ENCODE results near the gene SLC10A7. TPM values are rescaled to one million over a fixed set of nuclear protein-coding genes. Genes with fewer than 3 reads are reported as not detected.

SLC10A7 gene
- total RNA-seq, 3 donors from 2014 or later (not counting 1 experiment from before 2014, with no cell fraction given): 16.0 to 29.4 (median 26.3) TPM

DNA sequence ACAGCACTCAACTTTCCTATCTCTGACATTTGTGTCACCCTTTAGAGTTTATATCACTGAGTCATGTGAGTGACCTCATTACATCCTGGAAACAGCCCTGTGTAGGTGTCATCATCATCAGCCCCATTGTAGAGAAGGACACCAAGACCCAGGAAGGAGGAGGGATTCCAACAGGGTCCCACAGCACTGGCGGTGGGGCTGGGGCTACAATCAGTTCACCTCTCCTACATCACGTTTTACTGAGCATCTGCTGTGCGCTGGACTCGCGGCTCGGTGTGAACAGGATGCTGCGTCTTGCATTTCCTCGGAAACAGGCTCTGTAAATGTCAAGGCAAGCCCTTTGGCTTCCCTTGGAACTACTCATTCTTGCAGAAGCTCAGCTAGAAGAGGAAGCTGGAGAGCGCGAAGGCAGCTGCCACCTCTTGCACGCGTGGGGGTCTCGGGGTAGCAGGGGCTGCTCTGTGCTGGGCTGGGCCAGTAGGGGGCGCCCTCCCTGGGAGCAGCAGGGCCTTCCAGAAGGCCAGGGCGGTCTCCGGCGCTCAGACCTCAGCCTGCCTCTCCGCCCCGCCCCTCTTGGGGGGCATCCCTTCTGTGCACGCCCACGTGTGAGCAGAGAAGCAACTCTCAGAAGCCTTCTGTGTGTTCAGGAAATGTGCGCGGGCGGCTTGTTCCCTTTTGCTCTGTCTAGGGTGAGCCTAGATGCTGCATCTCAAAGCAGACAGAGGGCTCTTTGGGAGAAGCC lies 278.4 kb downstream of the SLC10A7 start:
- Mint-ChIP-seq H3K4me3 (no peak overlapping the region), H3K9me3 (no peaks in the 10 kb centered on the region), H3K36me3 (no peaks in the 10 kb centered on the region), H3K27ac (no peak overlapping the region), H3K27me3 (ENCODE audit: low read depth in 2 of 2) (peaks cover 0 to 2% of the 10 kb centered on the region in 2 donors), H3K4me1 (peaks cover 4 to 9% of the 10 kb centered on the region in 2 donors)
- whole genome bisulfite sequencing (ENCODE audit: insufficient coverage): 45% methylated on average over 24 of the region's 24 CpGs
- intact Hi-C loops (cut with micrococcal nuclease): no loop called here
- no peak overlapping the region for H3K4me3 ChIP-seq (ENCODE audit: low read length)
- ATAC-seq (peak; percentile 48 to 74 (median 73)), DNase-seq (peak; percentile 18 to 58)
- H3K4me1 ChIP-seq (ENCODE audit: control insufficient read depth, insufficient read depth, low read length): peaks cover 9% of the 10 kb centered on the region
- no peaks in the 10 kb centered on the region for H3K9me3 ChIP-seq (ENCODE audit: control insufficient read depth, insufficient read depth, low read length)
- TF ChIP-seq, protein P1, sequence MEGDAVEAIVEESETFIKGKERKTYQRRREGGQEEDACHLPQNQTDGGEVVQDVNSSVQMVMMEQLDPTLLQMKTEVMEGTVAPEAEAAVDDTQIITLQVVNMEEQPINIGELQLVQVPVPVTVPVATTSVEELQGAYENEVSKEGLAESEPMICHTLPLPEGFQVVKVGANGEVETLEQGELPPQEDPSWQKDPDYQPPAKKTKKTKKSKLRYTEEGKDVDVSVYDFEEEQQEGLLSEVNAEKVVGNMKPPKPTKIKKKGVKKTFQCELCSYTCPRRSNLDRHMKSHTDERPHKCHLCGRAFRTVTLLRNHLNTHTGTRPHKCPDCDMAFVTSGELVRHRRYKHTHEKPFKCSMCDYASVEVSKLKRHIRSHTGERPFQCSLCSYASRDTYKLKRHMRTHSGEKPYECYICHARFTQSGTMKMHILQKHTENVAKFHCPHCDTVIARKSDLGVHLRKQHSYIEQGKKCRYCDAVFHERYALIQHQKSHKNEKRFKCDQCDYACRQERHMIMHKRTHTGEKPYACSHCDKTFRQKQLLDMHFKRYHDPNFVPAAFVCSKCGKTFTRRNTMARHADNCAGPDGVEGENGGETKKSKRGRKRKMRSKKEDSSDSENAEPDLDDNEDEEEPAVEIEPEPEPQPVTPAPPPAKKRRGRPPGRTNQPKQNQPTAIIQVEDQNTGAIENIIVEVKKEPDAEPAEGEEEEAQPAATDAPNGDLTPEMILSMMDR (IDR thresholded peaks at IDR 0.05): peak; percentile 32
- H3K27me3 ChIP-seq (ENCODE audit: control insufficient read depth, insufficient read depth, low read length): no peaks in the 10 kb centered on the region
- no peaks in the 10 kb centered on the region for H3K36me3 ChIP-seq (ENCODE audit: control insufficient read depth, insufficient read depth, low read length)
- no peak overlapping the region for H3K27ac ChIP-seq (ENCODE audit: low read length)

DNA sequence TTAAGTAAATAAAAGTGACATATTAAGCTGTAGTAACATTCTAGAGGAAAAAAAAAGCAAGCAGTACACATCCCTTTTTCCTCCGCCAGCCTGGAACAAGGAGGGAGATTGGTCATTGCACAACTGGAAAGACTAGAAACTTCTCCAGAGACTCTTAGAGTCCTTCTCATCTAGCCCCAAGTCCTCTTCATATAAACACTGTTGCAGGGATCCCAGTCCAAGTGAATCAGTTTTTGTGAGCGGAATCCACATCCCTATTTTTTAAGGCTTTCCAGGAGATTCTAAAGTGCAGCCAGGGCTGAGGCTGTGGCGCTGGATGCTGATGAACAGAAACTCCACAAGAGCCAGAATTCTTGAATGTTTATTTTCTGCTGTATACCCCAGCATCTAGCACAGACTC lies 283.6 kb downstream of the SLC10A7 start:
- Histone ChIP-seq H3K4me3 (ENCODE audit: low read length) (no peak overlapping the region), H3K27me3 (ENCODE audit: control insufficient read depth, insufficient read depth, low read length) (no peaks in the 10 kb centered on the region), H3K9me3 (ENCODE audit: control insufficient read depth, insufficient read depth, low read length) (no peaks in the 10 kb centered on the region), H3K4me1 (ENCODE audit: control insufficient read depth, insufficient read depth, low read length) (peaks cover 1% of the 10 kb centered on the region), H3K36me3 (ENCODE audit: control insufficient read depth, insufficient read depth, low read length) (no peaks in the 10 kb centered on the region), H3K27ac (ENCODE audit: low read length) (no peak overlapping the region)
- TF ChIP-seq, protein P1 (IDR thresholded peaks at IDR 0.05): no peak
- no peaks in the 10 kb centered on the region for H3K36me3 Mint-ChIP-seq
- intact Hi-C loops (cut with micrococcal nuclease): no loop called here
- H3K4me1 Mint-ChIP-seq: peaks cover 2 to 4% of the 10 kb centered on the region in 2 donors
- WGBS (ENCODE audit: insufficient coverage): 96% methylated on average over 3 of the region's 3 CpGs
- H3K27ac Mint-ChIP-seq: no peak overlapping the region
- no peaks in the 10 kb centered on the region for H3K9me3 Mint-ChIP-seq
- DNase-seq (no peak), ATAC-seq (no peak)
- peaks cover 6 to 16% of the 10 kb centered on the region in 2 donors for H3K27me3 Mint-ChIP-seq (ENCODE audit: low read depth in 2 of 2)
- H3K4me3 Mint-ChIP-seq: no peak overlapping the region

DNA sequence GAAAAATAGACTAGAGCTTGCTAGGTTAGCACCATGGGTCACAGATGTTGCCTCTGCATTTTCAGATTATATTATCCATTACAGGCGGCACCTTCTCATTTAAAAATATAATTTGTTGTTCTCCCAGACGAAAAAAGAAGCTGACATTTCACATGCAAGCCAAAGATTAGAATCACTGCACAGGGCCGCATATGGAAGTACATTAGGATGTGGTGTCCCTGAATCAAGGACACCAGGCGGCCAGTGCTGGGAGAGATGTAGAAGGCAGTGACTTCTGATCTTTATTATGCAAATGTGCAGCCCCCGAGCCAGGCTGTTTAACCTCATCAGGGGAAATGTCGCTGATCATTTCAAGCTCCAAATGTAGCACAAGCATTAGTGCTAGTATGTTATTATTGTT lies 284.6 kb downstream of the SLC10A7 start:
- no peak for ATAC-seq
- DNase-seq: no peak
- no peaks in the 10 kb centered on the region for H3K27me3 ChIP-seq (ENCODE audit: control insufficient read depth, insufficient read depth, low read length)
- H3K4me3 ChIP-seq (ENCODE audit: low read length): no peak overlapping the region
- peaks cover 0 to 4% of the 10 kb centered on the region in 2 donors for H3K4me1 Mint-ChIP-seq
- H3K4me3 Mint-ChIP-seq: no peak overlapping the region
- H3K9me3 ChIP-seq (ENCODE audit: control insufficient read depth, insufficient read depth, low read length): no peaks in the 10 kb centered on the region
- TF ChIP-seq, protein P1 (IDR thresholded peaks at IDR 0.05): no peak
- intact Hi-C loops (cut with micrococcal nuclease): no loop called here
- H3K36me3 Mint-ChIP-seq: no peaks in the 10 kb centered on the region
- H3K9me3 Mint-ChIP-seq: no peaks in the 10 kb centered on the region
- 84% methylated on average over 6 of the region's 6 CpGs for WGBS (ENCODE audit: insufficient coverage)
- no peaks in the 10 kb centered on the region for H3K36me3 ChIP-seq (ENCODE audit: control insufficient read depth, insufficient read depth, low read length)
- no peak overlapping the region for H3K27ac Mint-ChIP-seq
- H3K27me3 Mint-ChIP-seq (ENCODE audit: low read depth in 2 of 2): peaks cover 6 to 22% of the 10 kb centered on the region in 2 donors
- no peak overlapping the region for H3K27ac ChIP-seq (ENCODE audit: low read length)
- no peaks in the 10 kb centered on the region for H3K4me1 ChIP-seq (ENCODE audit: control insufficient read depth, insufficient read depth, low read length)

DNA sequence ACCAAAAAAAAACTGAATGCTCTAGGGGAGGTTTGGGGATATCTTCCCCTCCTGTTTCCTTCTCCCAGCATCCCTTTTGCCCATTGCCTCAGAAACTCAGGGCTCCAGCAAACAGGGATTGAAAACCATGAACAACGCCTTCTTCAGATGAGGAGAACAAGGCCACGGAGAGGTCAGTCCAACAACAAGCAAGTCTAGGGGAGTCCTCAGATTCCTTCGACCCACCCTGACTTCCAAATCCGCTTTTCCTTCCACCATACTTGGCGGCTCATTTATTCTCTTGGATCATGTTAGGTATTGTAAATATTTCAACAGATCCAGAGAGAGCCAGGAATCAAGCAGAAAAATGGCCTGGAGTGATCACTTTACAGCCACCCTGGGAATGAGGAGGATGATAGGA lies 285.5 kb downstream of the SLC10A7 start:
- Mint-ChIP-seq H3K4me1 (no peaks in the 10 kb centered on the region), H3K27me3 (ENCODE audit: low read depth in 2 of 2) (peaks cover 3 to 27% of the 10 kb centered on the region in 2 donors), H3K4me3 (no peak overlapping the region), H3K36me3 (no peaks in the 10 kb centered on the region), H3K27ac (no peak overlapping the region), H3K9me3 (no peaks in the 10 kb centered on the region)
- Histone ChIP-seq H3K36me3 (ENCODE audit: control insufficient read depth, insufficient read depth, low read length) (no peaks in the 10 kb centered on the region), H3K27me3 (ENCODE audit: control insufficient read depth, insufficient read depth, low read length) (no peaks in the 10 kb centered on the region), H3K9me3 (ENCODE audit: control insufficient read depth, insufficient read depth, low read length) (no peaks in the 10 kb centered on the region), H3K4me1 (ENCODE audit: control insufficient read depth, insufficient read depth, low read length) (no peaks in the 10 kb centered on the region), H3K4me3 (ENCODE audit: low read length) (no peak overlapping the region), H3K27ac (ENCODE audit: low read length) (no peak overlapping the region)
- DNase-seq (no peak), ATAC-seq (no peak)
- intact Hi-C loops (cut with micrococcal nuclease): no loop called here
- WGBS (ENCODE audit: insufficient coverage): 100% methylated on average over 2 of the region's 5 CpGs
- TF ChIP-seq, protein P1 (IDR thresholded peaks at IDR 0.05): no peak
